Common myeloid progenitor, CD34-positive (primary cell): ENCODE results near the gene KMT2A.

ENCODE experiments used
- CTCF ChIA-PET: fragments of 350-600 bp; sonication (Branson Sonifier 250); formaldehyde crosslinking; loops from one replicate; lab custom pipeline; 2021; ENCODE audit warnings: antibody characterized with exemption; lab: Charles Lee
- POLR2A ChIA-PET: fragments of 350-600 bp; sonication (Branson Sonifier 250); formaldehyde crosslinking; loops from one replicate; lab custom pipeline; 2021; ENCODE audit warnings: antibody characterized with exemption; lab: Charles Lee
- DNase-seq, 3 donors: peaks; one replicate each; pipeline versions ENCODE4 v3.0.0 to v3.0.0-alpha.2; 2013
- H3K27ac ChIP-seq, 2 experiments: 1 replicate in 1 of 2; 2 replicates in 1 of 2; pipeline ENCODE4 v1.7.0; 2013; ENCODE audit warnings: inconsistent platforms in 2 of 2, low read length in 2 of 2, mild to moderate bottlenecking in 2 of 2, low read depth in 1 of 2, moderate library complexity in 1 of 2; ENCODE audit not compliant: severe bottlenecking in 2 of 2, insufficient read depth in 1 of 2, poor library complexity in 1 of 2
- H3K27me3 ChIP-seq, 5 experiments: replicated peaks in 2 of 5; 1 replicate in 3 of 5; 2 replicates in 2 of 5; pipeline versions ENCODE4 v1.6.1 to v1.7.0; 2013; ENCODE audit warnings: low read length in 4 of 5, mild to moderate bottlenecking in 2 of 5, moderate library complexity in 2 of 5, inconsistent platforms in 1 of 5; ENCODE audit not compliant: insufficient read depth in 5 of 5, control insufficient read depth in 4 of 5
- H3K36me3 ChIP-seq, 4 experiments: 1 replicate in 2 of 4; 2 replicates in 2 of 4; pipeline versions ENCODE4 v1.6.1 to v1.7.0; 2013; ENCODE audit warnings: low read length in 3 of 4, control low read depth in 1 of 4, mild to moderate bottlenecking in 1 of 4; ENCODE audit not compliant: control insufficient read depth in 4 of 4, insufficient read depth in 4 of 4
- H3K4me1 ChIP-seq, 4 experiments: 1 replicate in 3 of 4; 2 replicates in 1 of 4; pipeline versions ENCODE4 v1.6.1 to v1.7.1; 2013; ENCODE audit warnings: low read length in 3 of 4, mild to moderate bottlenecking in 3 of 4, control low read depth in 1 of 4, inconsistent platforms in 1 of 4, moderate library complexity in 1 of 4; ENCODE audit not compliant: control insufficient read depth in 4 of 4, insufficient read depth in 4 of 4; ENCODE audit errors: control extremely low read depth in 1 of 4
- H3K4me3 ChIP-seq, 7 experiments: 1 replicate in 4 of 7; 2 replicates in 3 of 7; pipeline versions ENCODE4 v1.5.1 to v1.7.0; 2013; ENCODE audit warnings: mild to moderate bottlenecking in 7 of 7, low read length in 6 of 7, moderate library complexity in 6 of 7, inconsistent platforms in 2 of 7, low read depth in 2 of 7, control low read depth in 1 of 7; ENCODE audit not compliant: insufficient read depth in 4 of 7, control insufficient read depth in 1 of 7; ENCODE audit errors: extremely low read depth in 1 of 7
- H3K9me3 ChIP-seq, 5 experiments: 1 replicate in 4 of 5; 2 replicates in 1 of 5; pipeline versions ENCODE4 v1.6.1 to v1.7.1; 2013; ENCODE audit warnings: low read length in 4 of 5, mild to moderate bottlenecking in 2 of 5, inconsistent platforms in 1 of 5, low read depth in 1 of 5, moderate library complexity in 1 of 5; ENCODE audit not compliant: control insufficient read depth in 4 of 5, insufficient read depth in 2 of 5; ENCODE audit errors: control extremely low read depth in 1 of 5
- WGBS: methylation state at CpG from one replicate; pipeline ENCODE4 v1.1.5; 2013; ENCODE audit not compliant: insufficient coverage; 5-methylcytosine and 5-hydroxymethylcytosine counted together

Gene KMT2A

DNA sequence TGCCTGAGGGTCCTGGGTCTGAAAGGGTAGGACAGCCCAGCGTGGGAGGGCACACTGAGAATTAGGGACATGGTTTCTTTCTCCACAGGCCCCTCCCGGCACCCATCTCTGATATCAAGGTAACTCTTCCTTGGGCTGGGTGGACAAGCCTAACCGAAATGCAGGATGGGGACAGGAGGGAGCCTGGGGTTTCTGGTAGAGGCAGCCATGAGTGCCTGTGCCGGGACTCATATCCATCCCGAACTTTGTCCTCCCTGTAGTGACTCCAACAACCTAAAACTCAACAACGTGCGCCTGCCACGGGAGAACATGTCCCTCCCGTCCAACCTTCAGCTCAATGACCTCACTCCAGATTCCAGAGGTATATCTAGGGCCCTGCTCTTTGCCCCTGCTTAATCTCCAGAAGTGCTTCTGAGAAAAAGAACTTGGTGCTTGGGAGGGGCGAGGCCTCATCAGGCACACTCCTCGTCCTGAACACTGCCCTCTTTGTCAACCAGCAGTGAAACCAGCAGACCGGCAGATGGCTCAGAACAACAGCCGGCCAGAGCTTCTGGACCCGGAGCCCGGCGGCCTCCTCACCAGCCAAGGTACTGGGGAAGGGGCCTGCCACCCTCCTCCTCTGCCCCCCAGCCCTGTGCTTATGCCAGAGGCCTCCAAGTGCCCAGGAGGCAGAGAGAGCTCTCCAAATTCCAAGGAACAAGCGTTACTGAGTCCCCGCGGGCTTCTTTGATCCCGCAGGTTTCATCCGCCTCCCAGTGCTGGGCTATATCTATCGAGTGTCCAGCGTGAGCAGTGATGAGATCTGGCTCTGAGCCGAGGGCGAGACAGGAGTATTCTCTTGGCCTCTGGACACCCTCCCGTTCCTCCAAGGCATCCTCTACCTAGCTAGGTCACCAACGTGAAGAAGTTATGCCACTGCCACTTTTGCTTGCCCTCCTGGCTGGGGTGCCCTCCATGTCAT, 97.8 kb downstream of the KMT2A start:
- POLR2A ChIA-PET, result interaction anchor here (1.6 kb wide), 1 partner anchor 9 kb away, joined by 4 read pairs; no protein-coding TSS in a partner anchor
- 84% methylated on average over 17 of the region's 27 CpGs for WGBS

DNA sequence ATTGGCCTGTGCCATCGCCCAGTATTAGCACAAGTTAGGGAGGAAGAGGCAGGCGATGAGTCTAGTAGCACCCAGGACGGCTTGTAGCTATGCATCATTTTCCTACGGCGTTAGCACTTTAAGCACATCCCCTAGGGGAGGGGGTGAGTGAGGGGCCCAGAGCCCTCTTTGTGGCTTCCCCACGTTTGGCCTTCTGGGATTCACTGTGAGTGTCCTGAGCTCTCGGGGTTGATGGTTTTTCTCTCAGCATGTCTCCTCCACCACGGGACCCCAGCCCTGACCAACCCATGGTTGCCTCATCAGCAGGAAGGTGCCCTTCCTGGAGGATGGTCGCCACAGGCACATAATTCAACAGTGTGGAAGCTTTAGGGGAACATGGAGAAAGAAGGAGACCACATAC, 99.0 kb downstream of the KMT2A start:
- no peaks in the 10 kb centered on the region for H3K27me3 ChIP-seq
- no peaks in the 10 kb centered on the region for H3K9me3 ChIP-seq
- no peak for DNase-seq
- no peak overlapping the region for H3K27ac ChIP-seq
- peaks cover 0 to 15% (median 15%) of the 10 kb centered on the region in 4 experiments for H3K4me1 ChIP-seq
- WGBS, result 94% methylated on average over 6 of the region's 9 CpGs
- ChIA-PET POLR2A (interaction anchor here (1.6 kb wide), 1 partner anchor 8 kb away, joined by 4 read pairs; no protein-coding TSS in a partner anchor), CTCF (no interaction called here)
- no peak overlapping the region for H3K4me3 ChIP-seq
- peaks cover 0 to 23% (median 4%) of the 10 kb centered on the region in 4 experiments for H3K36me3 ChIP-seq

More for the DNA sequence above, 97.8 kb downstream of the KMT2A start:
- CTCF ChIA-PET, result interaction anchor here (0.5 kb wide), 1 partner anchor 106 kb away, joined by 6 read pairs; no protein-coding TSS in a partner anchor
- Histone ChIP-seq H3K9me3 (no peaks in the 10 kb centered on the region), H3K27me3 (no peaks in the 10 kb centered on the region), H3K36me3 (peaks cover 0 to 23% (median 4%) of the 10 kb centered on the region in 4 experiments), H3K4me1 (peaks cover 0 to 26% (median 25%) of the 10 kb centered on the region in 4 experiments), H3K27ac (no peak overlapping the region), H3K4me3 (no peak overlapping the region)
- no peak for DNase-seq

DNA sequence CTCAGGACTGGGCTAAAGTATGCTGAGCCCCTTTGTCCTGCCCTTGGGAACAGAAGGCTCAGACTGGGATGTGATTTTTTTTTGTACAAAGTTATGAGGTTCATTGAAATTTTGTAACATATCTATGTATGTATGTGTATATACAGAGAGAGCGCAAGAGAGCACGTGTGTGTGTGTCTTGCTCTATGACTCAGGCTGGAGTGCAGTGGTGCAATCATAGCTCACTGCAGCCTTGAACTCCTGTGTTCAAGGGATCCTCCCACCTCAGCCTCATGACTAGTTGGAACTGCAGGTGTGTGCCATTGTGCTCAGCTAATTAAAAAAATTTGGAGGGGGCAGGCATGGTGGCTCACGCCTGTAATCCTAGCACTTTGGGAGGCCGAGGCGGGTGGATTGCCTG, 100.4 kb downstream of the KMT2A start:
- 93% methylated on average over 2 of the region's 5 CpGs for WGBS
- no peaks in the 10 kb centered on the region for H3K27me3 ChIP-seq
- DNase-seq, result no peak
- H3K4me3 ChIP-seq, result no peak overlapping the region
- ChIA-PET POLR2A (interaction anchor here (0.5 kb wide), 1 partner anchor 12 kb away, joined by 3 read pairs; no protein-coding TSS in a partner anchor), CTCF (interaction anchor here (0.7 to 1.3 kb wide), 3 partner anchors 10 to 15 kb away, joined by 3 read pairs; partner anchors contain the start of gene TTC36)
- H3K36me3 ChIP-seq, result peaks cover 0 to 28% (median 4%) of the 10 kb centered on the region in 4 experiments
- H3K4me1 ChIP-seq, result peaks cover 0 to 5% (median 5%) of the 10 kb centered on the region in 4 experiments
- no peaks in the 10 kb centered on the region for H3K9me3 ChIP-seq
- H3K27ac ChIP-seq, result no peak overlapping the region

DNA sequence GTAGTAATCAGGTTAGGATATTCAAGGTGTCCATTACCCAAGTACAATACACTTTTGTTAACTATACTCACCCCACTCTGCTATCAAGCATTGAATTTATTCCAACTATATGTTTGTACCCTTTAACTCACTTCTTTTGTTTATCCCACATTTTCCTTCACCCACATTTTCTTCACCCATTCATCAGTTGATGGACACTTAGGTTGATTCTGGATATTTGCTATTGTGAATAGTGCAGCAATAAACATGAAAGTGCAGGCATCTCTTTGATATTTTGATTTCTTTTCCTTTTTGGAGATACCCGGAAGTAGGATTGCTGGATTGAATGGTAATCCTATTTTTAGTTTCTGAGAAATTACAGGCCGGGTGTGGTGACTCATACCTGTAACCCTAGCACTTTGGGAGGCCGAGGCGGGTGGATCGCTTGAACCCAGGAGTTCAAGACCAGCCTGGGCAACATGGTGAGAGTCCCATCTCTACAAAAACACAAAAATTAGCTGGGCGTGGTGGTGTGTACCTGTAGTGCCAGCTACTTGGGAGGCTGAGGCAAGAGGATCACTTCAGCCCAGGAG, 101.2 kb downstream of the KMT2A start:
- no peak for DNase-seq
- Histone ChIP-seq H3K9me3 (no peaks in the 10 kb centered on the region), H3K4me1 (no peaks in the 10 kb centered on the region), H3K36me3 (peaks cover 0 to 32% (median 4%) of the 10 kb centered on the region in 4 experiments), H3K4me3 (no peak overlapping the region), H3K27me3 (no peaks in the 10 kb centered on the region), H3K27ac (no peak overlapping the region)
- POLR2A ChIA-PET, result interaction anchor here (0.5 kb wide), 1 partner anchor 12 kb away, joined by 3 read pairs; no protein-coding TSS in a partner anchor
- CTCF ChIA-PET, result interaction anchor here (1.3 kb wide), 1 partner anchor 10 kb away, joined by 3 read pairs; the partner anchor contains the start of gene TTC36
- WGBS, result 95% methylated on average over 5 of the region's 6 CpGs

DNA sequence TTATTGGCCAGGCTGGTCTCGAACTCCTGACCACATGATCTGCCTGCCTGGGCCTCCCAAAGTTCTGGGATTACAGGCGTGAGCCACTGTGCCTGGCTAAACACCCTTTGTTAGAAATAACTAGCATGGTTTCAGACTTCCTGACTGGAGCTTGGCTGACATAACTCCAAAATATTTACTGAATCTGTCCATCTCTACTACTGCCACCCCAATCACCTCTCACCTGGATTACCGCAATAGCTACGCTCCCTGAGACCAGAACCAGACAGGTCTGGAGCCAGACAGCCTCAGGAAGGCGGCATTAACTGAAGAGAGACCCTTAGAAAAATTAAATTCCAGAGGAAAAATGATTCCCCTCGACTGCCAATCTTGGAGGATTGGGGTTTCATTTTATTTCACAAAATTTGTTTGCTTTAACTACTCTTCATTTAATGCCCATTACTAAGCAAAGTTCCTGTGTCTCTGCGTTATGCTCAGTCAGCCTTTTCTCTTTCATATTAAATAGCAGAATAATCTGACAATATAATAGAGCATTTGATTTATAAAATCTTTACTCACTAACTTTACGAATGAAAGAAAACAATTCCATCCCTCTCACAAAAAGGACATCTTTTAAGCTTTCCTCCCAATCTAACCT, 107.8 kb downstream of the KMT2A start:
- Histone ChIP-seq H3K27me3 (no peaks in the 10 kb centered on the region), H3K36me3 (peaks cover 6 to 36% (median 12%) of the 10 kb centered on the region in 4 experiments), H3K4me1 (no peaks in the 10 kb centered on the region), H3K27ac (no peak overlapping the region), H3K4me3 (no peak overlapping the region), H3K9me3 (no peaks in the 10 kb centered on the region)
- DNase-seq, result no peak
- ChIA-PET POLR2A (interaction anchor here (0.5 to 1.4 kb wide), 2 partner anchors 9 to 472 kb away, joined by 3 to 4 read pairs; no protein-coding TSS in a partner anchor), CTCF (interaction anchor here (0.6 to 1.1 kb wide), 3 partner anchors 14 to 244 kb away, joined by 3 read pairs; no protein-coding TSS in a partner anchor)
- 73% methylated on average over 2 of the region's 8 CpGs for WGBS

DNA sequence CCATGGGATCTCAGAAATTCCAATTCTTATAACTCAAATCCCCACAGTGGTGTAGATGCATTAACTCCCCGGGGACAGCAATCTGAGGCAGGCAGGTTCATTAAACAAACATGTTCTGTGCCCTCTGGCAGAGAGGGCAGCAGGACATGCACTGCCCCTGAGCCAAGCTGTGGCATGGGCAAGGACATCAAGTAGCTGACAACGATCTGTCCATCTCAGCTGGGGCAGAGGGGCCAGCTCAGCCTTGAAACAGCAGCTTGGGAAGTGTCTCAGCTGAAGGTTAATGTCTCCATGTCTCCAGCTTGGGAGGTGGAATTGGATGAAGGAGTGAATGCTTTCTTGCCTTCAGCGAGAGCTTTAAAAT, 108.3 kb downstream of the KMT2A start:
- Histone ChIP-seq H3K27ac (no peak overlapping the region), H3K9me3 (no peaks in the 10 kb centered on the region), H3K4me1 (no peaks in the 10 kb centered on the region), H3K27me3 (no peaks in the 10 kb centered on the region), H3K4me3 (no peak overlapping the region), H3K36me3 (peaks cover 6 to 36% (median 12%) of the 10 kb centered on the region in 4 experiments)
- DNase-seq, result no peak
- CTCF ChIA-PET, result no interaction called here
- POLR2A ChIA-PET, result interaction anchor here (0.5 kb wide), 1 partner anchor 472 kb away, joined by 3 read pairs; no protein-coding TSS in a partner anchor
- WGBS, result 100% methylated on average over 1 of the region's 3 CpGs
